HEK293 (cell line): ENCODE measurements around the gene GLB1L.

ENCODE experiments used
- CTCF ChIA-PET: fragments of 350-600 bp; formaldehyde crosslinking; extraction: SDS; loops from one replicate; lab custom pipeline; 2021; ENCODE audit warnings: antibody characterized with exemption; lab: Yijun Ruan, JAX
- POLR2A ChIA-PET: fragments of 300-600 bp; formaldehyde crosslinking; extraction: SDS; loops from one replicate; lab custom pipeline; 2020; ENCODE audit warnings: antibody characterized with exemption, inconsistent platforms; lab: Yijun Ruan, JAX
- H3K27ac ChIP-seq: fragments of 200-500 bp; sonication (Bioruptor generic); 2 replicates; pipeline ENCODE4 v1.5.1; 2014; ENCODE audit warnings: low read depth, low read length, control low read depth, inconsistent platforms; ENCODE audit errors: extremely low read depth
- H3K36me3 ChIP-seq, 2 experiments: fragments of 200-500 bp in 1 of 2; sonication (Bioruptor generic) in 1 of 2; 1 replicate in 1 of 2; 2 replicates in 1 of 2; pipeline ENCODE4 v1.5.1; 2014 to 2017; ENCODE audit warnings: inconsistent platforms in 2 of 2, low read length in 2 of 2; ENCODE audit not compliant: control insufficient read depth in 2 of 2, insufficient read depth in 1 of 2
- H3K4me1 ChIP-seq: fragments of 200-500 bp; sonication (Bioruptor generic); 2 replicates; pipeline ENCODE4 v1.5.1; 2014; ENCODE audit warnings: mild to moderate bottlenecking, low read length, inconsistent platforms; ENCODE audit not compliant: control insufficient read depth, insufficient read depth
- H3K4me3 ChIP-seq: 2 replicates; pipeline ENCODE4 v1.5.1; 2011; ENCODE audit warnings: low read depth, mild to moderate bottlenecking, control low read depth, low read length, moderate library complexity
- H3K9me3 ChIP-seq: fragments of 200-500 bp; sonication (Bioruptor generic); 2 replicates; pipeline ENCODE4 v1.5.1; 2014; ENCODE audit warnings: low read depth, low read length, inconsistent platforms; ENCODE audit not compliant: control insufficient read depth, insufficient read depth
- BCL11B ChIP-seq: fragments of 450-650 bp; formaldehyde crosslinking; IDR thresholded peaks from 2 replicates; pipeline ENCODE4 v1.5.1; 2016; ENCODE audit warnings: low read depth, missing biosample characterization, missing genetic modification characterization
- EGR2 ChIP-seq: fragments of 450-650 bp; formaldehyde crosslinking; IDR thresholded peaks from 2 replicates; pipeline ENCODE4 v1.5.1; 2016; ENCODE audit warnings: low read depth, missing biosample characterization, missing genetic modification characterization
- GLI4 ChIP-seq: fragments of 450-650 bp; formaldehyde crosslinking; IDR thresholded peaks from 2 replicates; pipeline ENCODE4 v1.5.1; 2016; ENCODE audit warnings: missing biosample characterization, missing genetic modification characterization
- HOXC10 ChIP-seq: sonication (generic); formaldehyde crosslinking; IDR thresholded peaks from 2 replicates; pipeline ENCODE4 v1.8.1; 2023; ENCODE audit warnings: mild to moderate bottlenecking, missing genetic modification reagents
- HOXD13 ChIP-seq: sonication (generic); formaldehyde crosslinking; IDR thresholded peaks from 2 replicates; pipeline ENCODE4 v1.8.0; 2022; ENCODE audit warnings: missing genetic modification reagents, borderline replicate concordance
- REPIN1 ChIP-seq: fragments of 450-650 bp; formaldehyde crosslinking; IDR thresholded peaks from 2 replicates; pipeline ENCODE4 v1.5.1; 2017; ENCODE audit warnings: missing biosample characterization, missing genetic modification characterization, low read depth
- SCRT2 ChIP-seq: fragments of 450-650 bp; formaldehyde crosslinking; IDR thresholded peaks from 2 replicates; pipeline ENCODE4 v1.5.1; 2016; ENCODE audit warnings: missing biosample characterization, missing genetic modification characterization
- TRIM28 ChIP-seq: IDR thresholded peaks from 2 replicates; pipeline ENCODE4 v1.6.1; 2011; ENCODE audit warnings: low read length, control low read depth, borderline replicate concordance
- ZBTB21 ChIP-seq: fragments of 450-650 bp; formaldehyde crosslinking; IDR thresholded peaks from 2 replicates; pipeline ENCODE4 v1.5.1; 2017; ENCODE audit warnings: missing biosample characterization, missing genetic modification characterization
- ZNF121 ChIP-seq: fragments of 450-650 bp; formaldehyde crosslinking; IDR thresholded peaks from 2 replicates; pipeline ENCODE4 v1.5.1; 2016; ENCODE audit warnings: missing biosample characterization, missing genetic modification characterization
- ZNF133 ChIP-seq: fragments of 450-650 bp; formaldehyde crosslinking; IDR thresholded peaks from 2 replicates; pipeline ENCODE4 v1.5.1; 2016; ENCODE audit warnings: missing biosample characterization, missing genetic modification characterization
- ZNF211 ChIP-seq: fragments of 450-650 bp; formaldehyde crosslinking; IDR thresholded peaks from 2 replicates; pipeline ENCODE4 v1.5.1; 2016; ENCODE audit warnings: low read depth, missing biosample characterization, missing genetic modification characterization
- ZNF239 ChIP-seq: fragments of 450-650 bp; formaldehyde crosslinking; IDR thresholded peaks from 2 replicates; pipeline ENCODE4 v1.5.1; 2016; ENCODE audit warnings: missing biosample characterization, missing genetic modification characterization
- ZNF266 ChIP-seq: fragments of 450-650 bp; formaldehyde crosslinking; IDR thresholded peaks from 2 replicates; pipeline ENCODE4 v1.5.1; 2016; ENCODE audit warnings: missing biosample characterization, missing genetic modification characterization, low read depth
- ZNF324 ChIP-seq: fragments of 450-650 bp; formaldehyde crosslinking; IDR thresholded peaks from 2 replicates; pipeline ENCODE4 v1.5.1; 2016; ENCODE audit warnings: missing biosample characterization, missing genetic modification characterization
- ZNF366 ChIP-seq: fragments of 450-650 bp; formaldehyde crosslinking; conservative IDR thresholded peaks from 2 replicates; pipeline ENCODE4 v1.5.1; 2016; ENCODE audit warnings: missing biosample characterization, missing genetic modification characterization
- ZNF530 ChIP-seq: fragments of 450-650 bp; formaldehyde crosslinking; IDR thresholded peaks from 2 replicates; pipeline ENCODE4 v1.5.1; 2016; ENCODE audit warnings: low read depth, missing biosample characterization, missing genetic modification characterization
- ZNF548 ChIP-seq: fragments of 450-650 bp; formaldehyde crosslinking; IDR thresholded peaks from 2 replicates; pipeline ENCODE4 v1.5.1; 2016; ENCODE audit warnings: missing biosample characterization, missing genetic modification characterization
- ZNF571 ChIP-seq: fragments of 450-650 bp; formaldehyde crosslinking; IDR thresholded peaks from 2 replicates; pipeline ENCODE4 v1.5.0; 2017; ENCODE audit warnings: missing biosample characterization, missing genetic modification characterization
- ZNF585B ChIP-seq: fragments of 450-650 bp; formaldehyde crosslinking; IDR thresholded peaks from 2 replicates; pipeline ENCODE4 v1.5.1; 2016; ENCODE audit warnings: missing biosample characterization, missing genetic modification characterization
- ZNF600 ChIP-seq: fragments of 450-650 bp; formaldehyde crosslinking; IDR thresholded peaks from 2 replicates; pipeline ENCODE4 v1.5.1; 2016; ENCODE audit warnings: missing biosample characterization, missing genetic modification characterization
- ZNF660 ChIP-seq: fragments of 450-650 bp; IDR thresholded peaks from 2 replicates; pipeline ENCODE4 v1.5.1; 2018; ENCODE audit warnings: missing biosample characterization, mild to moderate bottlenecking, missing genetic modification characterization
- ZNF701 ChIP-seq: fragments of 450-650 bp; formaldehyde crosslinking; IDR thresholded peaks from 2 replicates; pipeline ENCODE4 v1.5.1; 2016; ENCODE audit warnings: missing biosample characterization, missing genetic modification characterization
- ZXDB ChIP-seq: fragments of 450-650 bp; formaldehyde crosslinking; IDR thresholded peaks from 2 replicates; pipeline ENCODE4 v1.5.1; 2016; ENCODE audit warnings: missing biosample characterization, missing genetic modification characterization
- TF ChIP-seq, protein P1 (sequence below): fragments of 450-650 bp; formaldehyde crosslinking; conservative IDR thresholded peaks from 2 replicates; pipeline ENCODE4 v1.5.1; 2016; ENCODE audit warnings: low read depth, missing biosample characterization, missing genetic modification characterization
- TF ChIP-seq, protein P2 (sequence below): sonication (generic); formaldehyde crosslinking; IDR thresholded peaks from 2 replicates; pipeline ENCODE4 v1.8.1; 2022; ENCODE audit warnings: mild to moderate bottlenecking, moderate library complexity, missing genetic modification reagents
- TF ChIP-seq, protein P3 (sequence below): fragments of 450-650 bp; formaldehyde crosslinking; IDR thresholded peaks from 2 replicates; pipeline ENCODE4 v1.5.1; 2016; ENCODE audit warnings: missing biosample characterization, missing genetic modification characterization
- TF ChIP-seq, protein P4 (sequence below): fragments of 450-650 bp; formaldehyde crosslinking; IDR thresholded peaks from 2 replicates; pipeline ENCODE4 v1.5.1; 2016; ENCODE audit warnings: missing biosample characterization, missing genetic modification characterization

Gene GLB1L

DNA sequence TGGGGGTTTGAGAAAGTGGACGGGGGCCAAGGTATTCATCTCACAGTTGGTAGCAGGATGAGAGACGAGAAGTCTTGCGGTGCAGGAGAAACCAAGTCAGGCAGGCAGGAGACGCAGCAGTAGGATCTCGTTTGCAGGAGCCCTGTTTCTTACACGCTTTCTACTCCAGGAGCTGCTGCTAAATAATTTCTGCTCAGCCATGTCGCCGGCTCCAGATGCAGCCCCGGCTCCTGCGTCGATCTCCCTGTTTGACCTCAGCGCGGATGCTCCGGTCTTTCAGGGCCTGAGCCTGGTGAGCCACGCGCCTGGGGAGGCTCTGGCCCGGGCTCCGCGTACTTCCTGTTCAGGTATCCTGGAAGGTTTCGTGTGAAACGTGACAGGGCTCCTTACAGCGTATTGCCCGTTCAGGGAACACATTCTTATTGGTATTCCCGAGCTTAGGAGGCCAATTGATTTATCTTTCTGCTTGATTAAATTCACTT lies 15.1 kb downstream of the GLB1L start (continued):
- no peak for TF ChIP-seq BCL11B (tag by site-specific recombination)
- TF ChIP-seq ZNF366 (tag by site-specific recombination) = no peak
- TF ChIP-seq ZNF266 (tag by site-specific recombination) = no peak
- TF ChIP-seq ZNF530 (tag by site-specific recombination) = no peak
- 0 out of 2 replicates have a peak, but pooled peaks have one; percentile 0 for TF ChIP-seq EGR2
- 0 out of 2 replicates have a peak, but pooled peaks have one; percentile 11 for TF ChIP-seq ZNF600 (tag by site-specific recombination)
- TF ChIP-seq ZNF133 (tag by site-specific recombination) = no peak
- TF ChIP-seq TRIM28 = no peak
- TF ChIP-seq, protein P1, sequence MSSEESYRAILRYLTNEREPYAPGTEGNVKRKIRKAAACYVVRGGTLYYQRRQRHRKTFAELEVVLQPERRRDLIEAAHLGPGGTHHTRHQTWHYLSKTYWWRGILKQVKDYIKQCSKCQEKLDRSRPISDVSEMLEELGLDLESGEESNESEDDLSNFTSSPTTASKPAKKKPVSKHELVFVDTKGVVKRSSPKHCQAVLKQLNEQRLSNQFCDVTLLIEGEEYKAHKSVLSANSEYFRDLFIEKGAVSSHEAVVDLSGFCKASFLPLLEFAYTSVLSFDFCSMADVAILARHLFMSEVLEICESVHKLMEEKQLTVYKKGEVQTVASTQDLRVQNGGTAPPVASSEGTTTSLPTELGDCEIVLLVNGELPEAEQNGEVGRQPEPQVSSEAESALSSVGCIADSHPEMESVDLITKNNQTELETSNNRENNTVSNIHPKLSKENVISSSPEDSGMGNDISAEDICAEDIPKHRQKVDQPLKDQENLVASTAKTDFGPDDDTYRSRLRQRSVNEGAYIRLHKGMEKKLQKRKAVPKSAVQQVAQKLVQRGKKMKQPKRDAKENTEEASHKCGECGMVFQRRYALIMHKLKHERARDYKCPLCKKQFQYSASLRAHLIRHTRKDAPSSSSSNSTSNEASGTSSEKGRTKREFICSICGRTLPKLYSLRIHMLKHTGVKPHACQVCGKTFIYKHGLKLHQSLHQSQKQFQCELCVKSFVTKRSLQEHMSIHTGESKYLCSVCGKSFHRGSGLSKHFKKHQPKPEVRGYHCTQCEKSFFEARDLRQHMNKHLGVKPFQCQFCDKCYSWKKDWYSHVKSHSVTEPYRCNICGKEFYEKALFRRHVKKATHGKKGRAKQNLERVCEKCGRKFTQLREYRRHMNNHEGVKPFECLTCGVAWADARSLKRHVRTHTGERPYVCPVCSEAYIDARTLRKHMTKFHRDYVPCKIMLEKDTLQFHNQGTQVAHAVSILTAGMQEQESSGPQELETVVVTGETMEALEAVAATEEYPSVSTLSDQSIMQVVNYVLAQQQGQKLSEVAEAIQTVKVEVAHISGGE = peak; percentile 17; the same call in 1 of the 2 replicates
- no peak for TF ChIP-seq SCRT2

DNA sequence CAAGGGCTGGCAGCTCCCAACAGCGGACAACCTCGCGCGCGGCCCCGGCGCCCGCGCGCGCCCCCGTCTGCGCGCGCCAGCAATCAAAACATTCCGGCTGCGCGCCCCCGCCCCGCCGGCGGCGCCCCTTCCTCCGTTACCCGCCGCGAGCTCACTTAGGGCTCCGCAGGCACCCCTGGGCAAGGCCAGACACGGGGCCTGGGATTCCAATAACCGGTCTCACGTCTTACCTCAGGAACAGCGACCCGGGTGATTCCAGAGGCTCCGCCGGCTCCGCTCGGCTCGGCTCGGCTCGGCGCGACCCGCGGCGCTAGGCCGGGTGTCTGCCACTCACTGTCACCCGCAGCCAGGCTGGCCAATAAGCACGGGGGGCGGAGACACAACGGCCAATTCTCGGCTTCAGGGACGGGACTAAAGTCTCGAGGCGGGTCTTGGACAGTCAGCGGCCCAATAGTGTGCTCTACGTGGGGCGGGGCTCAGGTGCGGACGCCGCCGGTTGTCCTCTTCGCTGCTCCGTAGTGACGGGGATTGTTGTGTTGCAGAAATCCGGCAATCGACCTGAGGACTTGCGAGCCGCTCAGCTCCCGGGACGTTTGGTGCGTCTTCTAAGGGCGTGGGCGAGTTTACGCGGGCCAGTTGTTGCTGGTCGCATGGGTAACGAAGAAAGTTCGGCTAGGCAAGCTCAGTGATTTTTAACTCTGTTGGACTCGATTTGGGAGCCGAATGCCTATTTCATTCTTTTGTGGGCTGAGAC lies 15.8 kb downstream of the GLB1L start, which contains the start of the genes ANKZF1 and ATG9A:
Gene ANKZF1, plus strand, starts transcription at position 502 of the 754 bp plus-strand sequence. CDS start 452 bp downstream, outside the sequence.
Gene ATG9A, minus strand, starts transcription at position 332 of the 754 bp plus-strand sequence. CDS start 1,612 bp downstream, outside the sequence.
- Histone ChIP-seq H3K27ac (peak within 1 kb of the TSS; percentile 81), H3K4me3 (peak within 1 kb of the TSS; percentile 83), H3K36me3 (peaks cover 17 to 65% of the 10 kb centered on the region in 2 experiments), H3K4me1 (peaks cover 4% of the 10 kb centered on the region; the same call in 1 of the 2 replicates), H3K9me3 (no peaks in the 10 kb centered on the region)
- ChIA-PET CTCF (interaction anchor here (0.7 to 9.1 kb wide), 9 partner anchors 10 to 68 kb away, joined by 3 to 65 read pairs (median 4); partner anchors contain the start of genes DNAJB2 and GLB1L), POLR2A (interaction anchor here (0.5 to 2.8 kb wide), 17 partner anchors 8 to 65 kb away, joined by 3 to 16 read pairs (median 5); partner anchors contain the start of genes ABCB6, CNPPD1, DNAJB2 and GLB1L)
- TF ChIP-seq ZNF571 (tag by site-specific recombination) (no peak), ZNF548 (tag by site-specific recombination) (no peak), ZNF239 (tag by site-specific recombination) (no peak), ZNF585B (tag by site-specific recombination) (no peak), ZXDB (tag by site-specific recombination) (no peak; the same call in 1 of the 2 replicates), ZNF701 (tag by site-specific recombination) (no peak), REPIN1 (tag by site-specific recombination) (no peak), ZNF121 (tag by site-specific recombination) (no peak), ZNF211 (no peak), ZNF324 (tag by site-specific recombination) (no peak), HOXD13 (CRISPR knock-in tag) (no peak), ZNF660 (tag by site-specific recombination) (peak; percentile 42; the same call in 1 of the 2 replicates), GLI4 (tag by site-specific recombination) (no peak), HOXC10 (CRISPR knock-in tag) (no peak), ZBTB21 (tag by site-specific recombination) (no peak)
- TF ChIP-seq, protein P2, sequence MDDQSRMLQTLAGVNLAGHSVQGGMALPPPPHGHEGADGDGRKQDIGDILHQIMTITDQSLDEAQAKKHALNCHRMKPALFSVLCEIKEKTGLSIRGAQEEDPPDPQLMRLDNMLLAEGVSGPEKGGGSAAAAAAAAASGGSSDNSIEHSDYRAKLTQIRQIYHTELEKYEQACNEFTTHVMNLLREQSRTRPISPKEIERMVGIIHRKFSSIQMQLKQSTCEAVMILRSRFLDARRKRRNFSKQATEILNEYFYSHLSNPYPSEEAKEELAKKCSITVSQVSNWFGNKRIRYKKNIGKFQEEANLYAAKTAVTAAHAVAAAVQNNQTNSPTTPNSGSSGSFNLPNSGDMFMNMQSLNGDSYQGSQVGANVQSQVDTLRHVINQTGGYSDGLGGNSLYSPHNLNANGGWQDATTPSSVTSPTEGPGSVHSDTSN (CRISPR knock-in tag) = peak; percentile 99
- TF ChIP-seq, protein P3, sequence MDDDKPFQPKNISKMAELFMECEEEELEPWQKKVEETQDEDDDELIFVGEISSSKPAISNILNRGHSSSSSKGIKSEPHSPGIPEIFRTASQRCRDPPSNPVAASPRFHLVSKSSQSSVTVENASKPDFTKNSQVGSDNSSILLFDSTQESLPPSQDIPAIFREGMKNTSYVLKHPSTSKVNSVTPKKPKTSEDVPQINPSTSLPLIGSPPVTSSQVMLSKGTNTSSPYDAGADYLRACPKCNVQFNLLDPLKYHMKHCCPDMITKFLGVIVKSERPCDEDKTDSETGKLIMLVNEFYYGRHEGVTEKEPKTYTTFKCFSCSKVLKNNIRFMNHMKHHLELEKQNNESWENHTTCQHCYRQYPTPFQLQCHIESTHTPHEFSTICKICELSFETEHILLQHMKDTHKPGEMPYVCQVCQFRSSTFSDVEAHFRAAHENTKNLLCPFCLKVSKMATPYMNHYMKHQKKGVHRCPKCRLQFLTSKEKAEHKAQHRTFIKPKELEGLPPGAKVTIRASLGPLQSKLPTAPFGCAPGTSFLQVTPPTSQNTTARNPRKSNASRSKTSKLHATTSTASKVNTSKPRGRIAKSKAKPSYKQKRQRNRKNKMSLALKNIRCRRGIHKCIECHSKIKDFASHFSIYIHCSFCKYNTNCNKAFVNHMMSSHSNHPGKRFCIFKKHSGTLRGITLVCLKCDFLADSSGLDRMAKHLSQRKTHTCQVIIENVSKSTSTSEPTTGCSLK (tag by site-specific recombination) = no peak
- TF ChIP-seq, protein P4, sequence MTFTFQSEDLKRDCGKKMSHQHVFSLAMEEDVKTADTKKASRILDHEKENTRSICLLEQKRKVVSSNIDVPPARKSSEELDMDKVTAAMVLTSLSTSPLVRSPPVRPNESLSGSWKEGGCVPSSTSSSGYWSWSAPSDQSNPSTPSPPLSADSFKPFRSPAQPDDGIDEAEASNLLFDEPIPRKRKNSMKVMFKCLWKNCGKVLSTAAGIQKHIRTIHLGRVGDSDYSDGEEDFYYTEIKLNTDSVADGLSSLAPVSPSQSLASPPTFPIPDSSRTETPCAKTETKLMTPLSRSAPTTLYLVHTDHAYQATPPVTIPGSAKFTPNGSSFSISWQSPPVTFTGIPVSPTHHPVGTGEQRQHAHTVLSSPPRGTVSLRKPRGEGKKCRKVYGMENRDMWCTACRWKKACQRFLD (tag by site-specific recombination) = no peak
